Prostate gland (tissue), 2 donors: Measurements from ENCODE around the gene STX16.

ENCODE experiments used
- CTCF ChIP-seq, 4 experiments: fragments of 200-600 bp in 2 of 4; fragments of 450-650 bp in 2 of 4; sonication (generic) in 2 of 4; IDR thresholded peaks; 1 replicate in 3 of 4; 2 replicates in 1 of 4; pipeline ENCODE4 v1.5.1; 2016 to 2019; ENCODE audit warnings: antibody characterized with exemption in 4 of 4, mild to moderate bottlenecking in 2 of 4, moderate library complexity in 2 of 4
- POLR2AphosphoS5 ChIP-seq: sonication (generic); formaldehyde crosslinking; IDR thresholded peaks from one replicate; pipeline ENCODE4 v1.6.1; 2017; ENCODE audit warnings: antibody characterized with exemption

- TF ChIP-seq CTCF (IDR thresholded peaks at IDR 0.05) = no peak
- TF ChIP-seq POLR2AphosphoS5 = no peak
Measured at GRCh38 chr20:58637466-58638213, 13.4 kb upstream of the STX16 start.
